ENCODE data around the gene SLC2A1. TPM values are rescaled to one million over a fixed set of nuclear protein-coding genes. Genes with fewer than 3 reads are reported as not detected.

SLC2A1 gene
- total RNA-seq, 1 experiment from 2014 or later: 422 TPM

DNA sequence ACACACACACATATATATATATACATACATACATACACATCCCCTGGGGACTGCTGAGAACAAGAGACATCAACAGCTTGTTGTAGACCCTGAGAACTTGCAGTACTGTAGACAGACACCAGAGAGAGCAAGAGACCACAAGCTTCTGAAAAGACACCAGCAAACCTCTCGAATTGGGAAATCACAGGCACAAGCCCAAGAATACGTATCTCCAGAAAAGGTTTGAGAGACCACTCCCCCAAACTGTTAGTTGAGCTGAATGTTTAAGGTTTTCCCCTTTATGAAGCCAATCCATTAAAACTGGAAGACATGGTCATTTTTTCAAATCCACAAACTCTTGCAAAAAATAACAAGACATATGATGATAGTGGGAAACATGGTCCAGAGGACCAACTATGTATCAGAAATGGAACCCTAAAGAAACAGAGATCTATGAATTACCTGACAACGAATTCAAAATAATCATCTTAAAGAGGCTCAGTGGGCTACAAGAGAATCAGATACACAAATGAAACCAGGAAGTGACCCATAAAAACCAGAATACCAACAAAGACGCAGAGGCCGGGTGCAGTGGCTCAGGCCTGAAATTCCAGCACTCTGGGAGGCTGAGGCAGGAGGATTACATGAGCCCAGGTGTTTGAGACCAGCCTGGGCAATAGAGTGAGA, 45.1 kb downstream of the SLC2A1 start:
- Histone ChIP-seq H3K4me3 (ENCODE audit: low read depth, low read length) (no peak overlapping the region), H3K27me3 (replicated peaks; ENCODE audit: control insufficient read depth, insufficient read depth, low read length) (no peaks in the 10 kb centered on the region), H3K4me1 (no peaks in the 10 kb centered on the region), H3K9me3 (peaks cover 24% of the 10 kb centered on the region), H3K36me3 (ENCODE audit: control insufficient read depth, insufficient read depth, low read length) (no peaks in the 10 kb centered on the region)
- intact Hi-C loops (cut with micrococcal nuclease; ENCODE audit: unreplicated experiment): loop anchor here (1.0 kb wide), 2 partner anchors 135 to 160 kb away; no protein-coding TSS in a partner anchor
- BruUV-seq (replicated peaks): no TSS peak
- no peak overlapping the region for H3K4me3 Mint-ChIP-seq (ENCODE audit: unreplicated experiment)
- no peaks in the 10 kb centered on the region for H3K27me3 Mint-ChIP-seq (ENCODE audit: insufficient read depth, unreplicated experiment)
- DNase-seq: peak; percentile 65 to 72
- H3K4me1 Mint-ChIP-seq (ENCODE audit: low read depth, unreplicated experiment): no peaks in the 10 kb centered on the region
- peaks cover 41% of the 10 kb centered on the region for H3K36me3 Mint-ChIP-seq (ENCODE audit: insufficient read depth, unreplicated experiment)
- ChIA-PET POLR2A (interaction anchor here (1.4 kb wide), 1 partner anchor 160 kb away, joined by 4 read pairs; no protein-coding TSS in a partner anchor), CTCF (interaction anchor here (0.5 to 4.8 kb wide), 12 partner anchors 9 to 501 kb away, joined by 3 to 137 read pairs (median 6); partner anchors contain the start of gene ZNF691)
- peak; percentile 74 to 76 for TF ChIP-seq CTCF (IDR thresholded peaks at IDR 0.05; ENCODE audit: insufficient read depth in 1 of 2, low read depth in 1 of 2, low read length in 1 of 2, severe bottlenecking in 1 of 2, unreplicated experiment in 1 of 2)
- H3K27ac Mint-ChIP-seq (ENCODE audit: unreplicated experiment): no peak overlapping the region
- peaks cover 15% of the 10 kb centered on the region for H3K9me3 Mint-ChIP-seq (ENCODE audit: unreplicated experiment)

DNA sequence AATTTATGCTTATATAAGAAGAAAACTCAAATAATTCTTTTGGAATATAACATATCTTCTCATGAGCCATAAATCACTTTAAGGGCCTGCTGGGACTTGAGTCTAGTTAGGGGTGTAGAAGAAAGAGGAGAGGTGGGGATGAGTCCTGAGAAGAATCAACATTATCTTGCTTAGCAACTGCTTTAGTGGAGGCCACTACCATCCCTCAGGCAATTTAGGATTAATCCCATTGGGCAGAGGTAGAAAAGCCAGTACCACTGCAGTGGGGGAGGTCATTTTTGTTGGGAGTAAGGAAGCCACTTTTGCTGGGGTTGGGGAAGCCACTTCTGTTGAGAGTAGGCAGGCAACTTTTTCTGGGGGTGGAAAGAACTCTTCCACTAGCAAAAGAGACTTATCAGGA, 47.7 kb downstream of the SLC2A1 start:
- Mint-ChIP-seq H3K27me3 (ENCODE audit: insufficient read depth, unreplicated experiment) (no peaks in the 10 kb centered on the region), H3K27ac (ENCODE audit: unreplicated experiment) (no peak overlapping the region), H3K4me3 (ENCODE audit: unreplicated experiment) (no peak overlapping the region), H3K4me1 (ENCODE audit: low read depth, unreplicated experiment) (no peaks in the 10 kb centered on the region), H3K9me3 (ENCODE audit: unreplicated experiment) (no peaks in the 10 kb centered on the region), H3K36me3 (ENCODE audit: insufficient read depth, unreplicated experiment) (peaks cover 30% of the 10 kb centered on the region)
- no peaks in the 10 kb centered on the region for H3K27me3 ChIP-seq (replicated peaks; ENCODE audit: control insufficient read depth, insufficient read depth, low read length)
- BruUV-seq (replicated peaks): no TSS peak
- no peak for DNase-seq
- H3K4me1 ChIP-seq: no peaks in the 10 kb centered on the region
- no peak for TF ChIP-seq CTCF (IDR thresholded peaks at IDR 0.05; ENCODE audit: insufficient read depth in 1 of 2, low read depth in 1 of 2, low read length in 1 of 2, severe bottlenecking in 1 of 2, unreplicated experiment in 1 of 2)
- H3K4me3 ChIP-seq (ENCODE audit: low read depth, low read length): no peak overlapping the region
- intact Hi-C loops (cut with micrococcal nuclease; ENCODE audit: unreplicated experiment): no loop called here
- peaks cover 7% of the 10 kb centered on the region; the same call in 1 of the 2 replicates for H3K9me3 ChIP-seq
- ChIA-PET POLR2A (no interaction called here), CTCF (interaction anchor here (0.6 kb wide), 1 partner anchor 164 kb away, joined by 5 read pairs; no protein-coding TSS in a partner anchor)
- H3K36me3 ChIP-seq (ENCODE audit: control insufficient read depth, insufficient read depth, low read length): no peaks in the 10 kb centered on the region

DNA sequence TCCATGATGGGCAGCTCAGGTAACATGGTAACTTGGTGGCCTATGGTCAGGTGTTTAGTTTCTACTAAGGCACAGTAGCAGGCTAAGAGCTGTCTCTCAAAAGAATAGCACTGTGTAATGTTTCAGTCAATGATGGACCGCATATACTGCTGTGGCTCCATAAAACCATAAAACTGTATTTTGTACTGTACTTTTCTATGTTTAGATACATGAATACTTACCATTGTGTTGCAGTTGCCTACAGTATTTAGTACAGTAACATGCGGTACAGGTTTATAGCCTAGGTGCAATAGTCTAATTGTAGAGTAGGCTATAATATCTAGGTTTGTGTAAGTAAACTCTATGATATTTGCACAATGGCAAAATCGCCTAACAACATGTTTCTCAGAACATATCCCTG, 50.6 kb downstream of the SLC2A1 start:
- POLR2A ChIA-PET: no interaction called here
- CTCF ChIA-PET: interaction anchor here (0.6 kb wide), 1 partner anchor 304 kb away, joined by 3 read pairs; no protein-coding TSS in a partner anchor
- no peak for TF ChIP-seq CTCF (IDR thresholded peaks at IDR 0.05; ENCODE audit: insufficient read depth in 1 of 2, low read depth in 1 of 2, low read length in 1 of 2, severe bottlenecking in 1 of 2, unreplicated experiment in 1 of 2)
- Mint-ChIP-seq H3K4me1 (ENCODE audit: low read depth, unreplicated experiment) (no peaks in the 10 kb centered on the region), H3K27me3 (ENCODE audit: insufficient read depth, unreplicated experiment) (no peaks in the 10 kb centered on the region), H3K36me3 (ENCODE audit: insufficient read depth, unreplicated experiment) (peaks cover 10% of the 10 kb centered on the region), H3K4me3 (ENCODE audit: unreplicated experiment) (no peak overlapping the region), H3K9me3 (ENCODE audit: unreplicated experiment) (no peaks in the 10 kb centered on the region), H3K27ac (ENCODE audit: unreplicated experiment) (no peak overlapping the region)
- H3K9me3 ChIP-seq: no peaks in the 10 kb centered on the region
- BruUV-seq (replicated peaks): no TSS peak
- H3K27me3 ChIP-seq (replicated peaks; ENCODE audit: control insufficient read depth, insufficient read depth, low read length): no peaks in the 10 kb centered on the region
- H3K36me3 ChIP-seq (ENCODE audit: control insufficient read depth, insufficient read depth, low read length): no peaks in the 10 kb centered on the region
- no peaks in the 10 kb centered on the region for H3K4me1 ChIP-seq
- no peak overlapping the region for H3K4me3 ChIP-seq (ENCODE audit: low read depth, low read length)
- DNase-seq: no peak
- intact Hi-C loops (cut with micrococcal nuclease; ENCODE audit: unreplicated experiment): no loop called here

Measured in Caco-2 (cell line).